Stimulated activated memory B cell treated with anti-CD40 and anti-IgM and Interleukin-4, amounts not matched to agents 10 μg/mL and 1 μg/mL and 100 μg/mL, for 72 hours (primary cell): Measurements from ENCODE around the gene FOXA1.

Experiments
- ATAC-seq: fragments of 150-1000 bp; cut with Tn5 transposase; 2 replicates; pipeline ENCODE4 v1.10.0; 2021
- H3K27ac Mint-ChIP-seq: one replicate; pipeline ENCODE4 v1.8.0; 2022; ENCODE audit warnings: mild to moderate bottlenecking, mixed read lengths
- H3K27me3 Mint-ChIP-seq: one replicate; pipeline ENCODE4 v1.8.0; 2022; ENCODE audit warnings: mixed read lengths
- H3K36me3 Mint-ChIP-seq: one replicate; pipeline ENCODE4 v1.8.0; 2022; ENCODE audit warnings: mixed read lengths
- H3K4me1 Mint-ChIP-seq: one replicate; pipeline ENCODE4 v1.8.0; 2022; ENCODE audit warnings: mixed read lengths
- H3K4me3 Mint-ChIP-seq: one replicate; pipeline ENCODE4 v1.8.0; 2022; ENCODE audit warnings: mild to moderate bottlenecking, moderate library complexity, mixed read lengths
- H3K9me3 Mint-ChIP-seq: one replicate; pipeline ENCODE4 v1.8.0; 2022; ENCODE audit warnings: mixed read lengths

The FOXA1 gene

GRCh38 chr14:37594971-37595808 lies at the start of gene FOXA1, which contains the start of gene TTC6:
Gene FOXA1, minus strand, starts transcription at chr14:37595249. Its CDS starts 277 bp downstream, at chr14:37594972.
Gene TTC6, plus strand, starts transcription at chr14:37595629. Its CDS starts 26,436 bp downstream, at chr14:37622065.
- H3K27ac Mint-ChIP-seq, result no peak within 1 kb of the TSS
- H3K36me3 Mint-ChIP-seq, result no peaks in the 10 kb centered on the region
- H3K9me3 Mint-ChIP-seq, result no peaks in the 10 kb centered on the region
- H3K4me1 Mint-ChIP-seq, result peaks cover 9% of the 10 kb centered on the region
- H3K4me3 Mint-ChIP-seq, result peak within 1 kb of the TSS; percentile 29
- no peak for ATAC-seq
- H3K27me3 Mint-ChIP-seq, result peaks cover 87% of the 10 kb centered on the region

- H3K27ac Mint-ChIP-seq, result no peak overlapping the region
- peaks cover 4% of the 10 kb centered on the region for H3K9me3 Mint-ChIP-seq
- H3K4me3 Mint-ChIP-seq, result no peak overlapping the region
- H3K27me3 Mint-ChIP-seq, result no peaks in the 10 kb centered on the region
- no peak for ATAC-seq
- H3K36me3 Mint-ChIP-seq, result no peaks in the 10 kb centered on the region
- H3K4me1 Mint-ChIP-seq, result no peaks in the 10 kb centered on the region
Observed at GRCh38 chr14:37643701-37644100, 48.7 kb upstream of the FOXA1 start.

DNA sequence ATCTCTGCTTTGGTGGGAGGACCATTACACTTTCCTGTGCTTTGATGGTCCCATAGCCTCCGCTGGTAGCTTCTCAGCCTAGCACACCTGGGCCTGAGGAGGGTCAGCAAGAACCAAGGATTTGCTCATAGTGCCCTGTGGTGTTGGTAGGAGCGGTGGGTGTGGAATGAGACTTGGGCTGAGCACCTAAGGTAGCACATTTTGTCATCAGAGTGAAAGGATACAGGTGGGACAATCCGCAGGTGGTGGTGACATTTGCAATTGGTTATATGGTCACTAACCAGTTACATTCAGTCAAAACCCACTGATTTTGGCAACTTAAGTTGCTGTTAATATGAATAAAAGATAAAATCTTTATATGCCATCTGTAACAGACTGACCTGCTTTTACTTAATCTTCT lies 47.1 kb upstream of the FOXA1 start:
- Mint-ChIP-seq H3K27me3 (no peaks in the 10 kb centered on the region), H3K9me3 (peaks cover 4% of the 10 kb centered on the region), H3K4me1 (no peaks in the 10 kb centered on the region), H3K27ac (no peak overlapping the region), H3K4me3 (no peak overlapping the region), H3K36me3 (no peaks in the 10 kb centered on the region)
- ATAC-seq, result no peak

GRCh38 chr14:37641117-37641516 lies 46.1 kb upstream of the FOXA1 start:
- H3K4me1 Mint-ChIP-seq, result no peaks in the 10 kb centered on the region
- H3K36me3 Mint-ChIP-seq, result no peaks in the 10 kb centered on the region
- H3K9me3 Mint-ChIP-seq, result peaks cover 8% of the 10 kb centered on the region
- no peak for ATAC-seq
- H3K27me3 Mint-ChIP-seq, result no peaks in the 10 kb centered on the region
- no peak overlapping the region for H3K27ac Mint-ChIP-seq
- no peak overlapping the region for H3K4me3 Mint-ChIP-seq

GRCh38 chr14:37638599-37638998 lies 43.5 kb upstream of the FOXA1 start:
- Mint-ChIP-seq H3K27ac (no peak overlapping the region), H3K4me3 (no peak overlapping the region), H3K36me3 (no peaks in the 10 kb centered on the region), H3K9me3 (peaks cover 3% of the 10 kb centered on the region), H3K4me1 (no peaks in the 10 kb centered on the region), H3K27me3 (no peaks in the 10 kb centered on the region)
- ATAC-seq, result no peak

DNA sequence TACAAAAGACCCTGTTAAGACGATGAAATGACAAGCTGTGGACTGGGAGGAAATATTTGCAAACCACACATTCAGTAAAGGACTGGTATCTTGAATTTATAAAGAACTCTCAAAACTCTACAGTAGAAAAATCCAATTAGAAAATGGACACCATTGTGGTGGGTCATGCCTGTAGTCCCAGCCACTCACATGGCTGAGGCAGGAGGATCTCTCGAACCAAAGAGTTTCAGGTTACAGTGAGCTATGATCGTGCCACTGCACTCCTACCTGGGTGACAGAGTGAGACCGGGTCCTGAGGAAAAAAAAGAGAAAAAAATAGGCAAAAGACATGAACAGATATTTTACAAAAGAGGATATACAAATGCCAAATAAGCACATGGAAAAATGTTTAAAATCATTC lies 42.3 kb upstream of the FOXA1 start:
- ATAC-seq, result no peak
- Mint-ChIP-seq H3K36me3 (no peaks in the 10 kb centered on the region), H3K9me3 (peaks cover 3% of the 10 kb centered on the region), H3K27ac (no peak overlapping the region), H3K4me1 (no peaks in the 10 kb centered on the region), H3K4me3 (no peak overlapping the region), H3K27me3 (no peaks in the 10 kb centered on the region)

DNA sequence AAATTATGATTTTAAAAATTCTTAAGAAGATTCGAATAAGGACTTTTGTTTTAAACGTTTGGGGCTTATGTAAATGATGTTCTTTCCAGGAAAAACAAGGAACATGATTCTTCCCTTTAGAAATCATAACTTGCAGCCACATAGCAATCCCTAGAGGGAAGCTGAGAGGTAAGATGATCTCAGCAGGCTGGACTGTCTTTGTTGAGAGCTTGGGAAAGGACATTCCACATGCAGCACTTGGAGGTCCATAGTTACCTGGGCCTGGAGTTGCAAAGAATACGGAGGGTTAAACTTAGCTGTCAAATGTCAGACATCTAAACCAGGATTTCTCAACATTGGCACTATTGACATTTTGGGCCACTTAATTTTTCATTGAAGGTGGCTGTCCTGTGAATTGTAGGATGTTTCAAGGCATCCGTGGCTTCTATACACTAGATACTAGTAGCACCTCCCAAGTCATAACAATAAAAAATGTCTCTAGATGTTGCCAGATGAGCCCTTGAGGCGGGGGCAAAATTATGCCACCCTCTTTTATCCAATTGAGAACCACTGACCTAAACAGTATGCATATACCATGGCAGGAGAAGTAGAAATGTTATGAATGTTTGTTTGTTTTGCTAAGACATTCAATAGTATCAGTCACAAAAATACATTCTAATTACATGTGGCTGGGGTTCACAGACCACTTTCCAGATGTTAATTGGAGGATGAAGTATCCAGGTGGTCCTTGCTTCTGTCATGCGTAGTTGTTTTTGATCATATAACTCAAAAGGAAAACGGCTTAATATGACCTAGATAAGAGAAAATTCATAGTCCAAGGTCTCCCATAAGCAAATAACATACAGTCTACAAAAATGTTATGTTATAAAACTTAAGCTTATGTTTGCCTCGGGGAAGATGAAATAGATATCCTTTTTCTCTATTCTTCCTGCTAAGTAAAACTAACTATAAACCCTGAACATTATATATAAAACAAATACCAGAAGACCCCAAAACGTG lies 30.8 kb upstream of the FOXA1 start:
- Mint-ChIP-seq H3K27ac (no peak overlapping the region), H3K9me3 (peaks cover 10% of the 10 kb centered on the region), H3K36me3 (no peaks in the 10 kb centered on the region), H3K4me3 (no peak overlapping the region), H3K27me3 (peaks cover 13% of the 10 kb centered on the region), H3K4me1 (no peaks in the 10 kb centered on the region)
- ATAC-seq, result no peak

DNA sequence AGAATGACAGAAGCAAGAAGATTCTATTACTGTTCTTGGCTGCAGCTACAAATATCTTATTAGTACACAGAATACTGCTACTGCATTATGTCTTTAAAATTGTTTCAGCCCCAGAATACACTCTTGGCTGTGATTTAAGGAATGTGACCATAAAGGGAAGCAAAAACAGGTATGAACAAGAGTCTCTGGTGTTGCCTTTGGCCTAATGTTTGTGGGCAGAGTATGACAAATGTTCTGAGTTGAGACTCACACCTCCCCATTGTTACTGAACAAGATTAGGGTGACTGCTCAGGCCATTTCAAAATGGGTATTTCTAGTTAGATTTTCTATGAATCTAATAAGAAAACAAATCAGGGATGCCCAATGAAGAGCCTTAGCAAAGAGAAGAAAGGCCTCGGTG lies 28.9 kb upstream of the FOXA1 start:
- H3K9me3 Mint-ChIP-seq, result peaks cover 3% of the 10 kb centered on the region
- no peaks in the 10 kb centered on the region for H3K4me1 Mint-ChIP-seq
- H3K4me3 Mint-ChIP-seq, result no peak overlapping the region
- no peak for ATAC-seq
- peaks cover 19% of the 10 kb centered on the region for H3K27me3 Mint-ChIP-seq
- H3K27ac Mint-ChIP-seq, result no peak overlapping the region
- H3K36me3 Mint-ChIP-seq, result no peaks in the 10 kb centered on the region

DNA sequence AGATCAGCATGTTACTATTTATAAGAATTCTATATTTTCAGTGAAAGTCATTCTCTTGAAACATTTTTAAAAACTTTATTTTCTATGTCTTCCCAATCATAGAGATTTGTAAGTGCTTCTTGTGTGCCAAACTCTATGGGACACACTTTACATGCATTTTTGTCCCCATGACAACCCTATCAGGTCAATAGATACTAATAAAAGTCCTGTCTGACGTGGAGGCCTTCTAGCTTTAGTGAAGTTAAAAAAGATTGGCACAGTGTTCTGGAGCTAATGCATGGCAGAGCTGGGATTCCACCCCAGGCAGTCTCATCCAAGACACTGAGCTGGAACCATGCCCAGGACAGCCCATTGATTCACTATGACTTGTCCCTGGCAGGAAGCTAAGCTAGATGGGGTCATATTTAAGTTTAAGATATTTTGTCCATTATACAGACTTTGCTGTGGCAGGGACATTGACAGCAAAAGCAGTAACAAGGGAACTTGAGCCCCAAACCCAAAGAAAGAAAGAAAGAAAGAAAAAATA lies 28.4 kb upstream of the FOXA1 start:
- no peaks in the 10 kb centered on the region for H3K4me1 Mint-ChIP-seq
- H3K9me3 Mint-ChIP-seq, result peaks cover 3% of the 10 kb centered on the region

GRCh38 chr14:37622231-37622923 lies 27.3 kb upstream of the FOXA1 start:
- Mint-ChIP-seq H3K4me1 (no peaks in the 10 kb centered on the region), H3K4me3 (no peak overlapping the region), H3K9me3 (peaks cover 3% of the 10 kb centered on the region), H3K36me3 (no peaks in the 10 kb centered on the region), H3K27me3 (peaks cover 19% of the 10 kb centered on the region), H3K27ac (no peak overlapping the region)
- ATAC-seq, result no peak

More for the DNA sequence above, 28.4 kb upstream of the FOXA1 start:
- Mint-ChIP-seq H3K36me3 (no peaks in the 10 kb centered on the region), H3K27me3 (peaks cover 19% of the 10 kb centered on the region), H3K27ac (no peak overlapping the region), H3K4me3 (no peak overlapping the region)
- ATAC-seq, result no peak

DNA sequence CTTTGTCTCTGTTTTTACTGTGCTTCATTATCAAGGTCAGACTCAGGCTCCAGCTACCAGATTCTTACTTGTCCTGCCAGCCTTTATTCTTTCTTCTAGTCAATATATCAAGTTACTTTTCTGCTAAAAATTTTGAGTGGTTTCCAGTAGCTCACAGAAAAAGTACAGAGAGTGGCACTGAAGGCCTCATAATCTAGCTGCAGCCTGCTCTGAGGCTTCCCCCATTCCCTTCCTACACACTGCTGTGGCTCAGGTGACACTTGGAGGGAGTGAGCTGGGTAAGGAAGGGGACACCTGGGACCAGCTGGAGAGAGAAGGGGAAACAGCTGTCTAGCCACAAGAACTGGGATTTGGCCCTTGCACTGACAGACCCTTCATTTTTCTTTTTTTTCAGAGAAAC lies 25.8 kb upstream of the FOXA1 start:
- H3K36me3 Mint-ChIP-seq, result no peaks in the 10 kb centered on the region
- ATAC-seq, result no peak
- H3K4me3 Mint-ChIP-seq, result no peak overlapping the region
- no peak overlapping the region for H3K27ac Mint-ChIP-seq
- H3K4me1 Mint-ChIP-seq, result no peaks in the 10 kb centered on the region
- H3K27me3 Mint-ChIP-seq, result peaks cover 19% of the 10 kb centered on the region
- peaks cover 6% of the 10 kb centered on the region for H3K9me3 Mint-ChIP-seq

DNA sequence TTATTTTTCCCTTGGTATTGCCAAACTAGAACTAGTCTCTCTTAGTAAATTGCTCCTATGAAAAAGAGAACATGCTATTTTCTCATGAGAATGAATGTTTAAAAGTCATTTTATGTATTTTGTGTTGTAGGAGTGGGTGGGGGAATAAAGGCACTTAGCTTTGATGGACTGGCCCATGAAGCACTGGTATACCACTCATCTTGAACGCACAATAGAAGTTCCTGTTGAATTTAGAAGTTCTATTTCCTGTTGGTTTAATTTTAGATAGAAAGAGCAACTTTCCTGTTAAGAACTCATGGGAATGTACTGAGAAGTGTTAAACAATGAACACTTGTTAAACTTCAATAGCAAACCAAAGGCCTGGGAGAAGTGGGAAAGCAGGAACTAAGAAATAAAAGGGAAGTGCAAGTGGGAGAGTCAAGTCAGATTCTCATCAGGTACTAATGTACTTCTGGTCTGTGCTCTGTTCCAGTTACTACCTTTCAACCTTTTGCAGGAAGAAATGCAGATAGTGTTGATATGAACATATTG lies 23.5 kb upstream of the FOXA1 start:
- H3K4me3 Mint-ChIP-seq, result no peak overlapping the region
- no peaks in the 10 kb centered on the region for H3K4me1 Mint-ChIP-seq
- H3K9me3 Mint-ChIP-seq, result peaks cover 21% of the 10 kb centered on the region
- no peaks in the 10 kb centered on the region for H3K36me3 Mint-ChIP-seq
- H3K27me3 Mint-ChIP-seq, result peaks cover 19% of the 10 kb centered on the region
- ATAC-seq, result no peak
- no peak overlapping the region for H3K27ac Mint-ChIP-seq

DNA sequence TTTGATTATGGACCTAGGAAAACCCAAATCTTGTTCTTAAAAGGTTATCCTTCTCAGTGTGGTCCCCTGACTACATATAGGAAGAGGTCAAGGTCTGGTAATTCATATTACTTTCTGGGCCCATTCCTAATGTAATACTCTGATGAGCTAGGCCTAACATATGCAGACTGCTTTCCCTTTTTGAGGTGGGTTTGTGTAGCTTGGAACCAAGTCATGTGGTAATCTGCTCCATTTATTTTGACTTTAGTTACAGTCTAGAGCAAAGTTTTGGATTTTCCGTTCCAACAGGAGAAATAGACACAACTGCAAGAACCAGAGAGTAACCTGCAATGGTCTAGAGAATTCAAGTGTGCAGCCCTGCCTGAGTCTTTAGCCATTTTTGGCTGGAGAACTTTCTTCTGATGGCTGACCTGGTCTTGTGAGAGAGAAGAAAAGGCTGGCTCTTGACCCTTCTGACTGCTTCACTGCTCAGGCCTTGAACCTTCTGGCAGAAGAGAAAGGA lies 22.9 kb upstream of the FOXA1 start:
- H3K27ac Mint-ChIP-seq, result no peak overlapping the region
- H3K27me3 Mint-ChIP-seq, result peaks cover 19% of the 10 kb centered on the region
- H3K4me3 Mint-ChIP-seq, result no peak overlapping the region
- no peaks in the 10 kb centered on the region for H3K4me1 Mint-ChIP-seq
- no peaks in the 10 kb centered on the region for H3K36me3 Mint-ChIP-seq
- H3K9me3 Mint-ChIP-seq, result peaks cover 22% of the 10 kb centered on the region
- no peak for ATAC-seq

- H3K9me3 Mint-ChIP-seq, result peaks cover 22% of the 10 kb centered on the region
- H3K36me3 Mint-ChIP-seq, result no peaks in the 10 kb centered on the region
- H3K4me3 Mint-ChIP-seq, result no peak overlapping the region
- no peak for ATAC-seq
- peaks cover 11% of the 10 kb centered on the region for H3K27me3 Mint-ChIP-seq
- no peaks in the 10 kb centered on the region for H3K4me1 Mint-ChIP-seq
- no peak overlapping the region for H3K27ac Mint-ChIP-seq
Observed at GRCh38 chr14:37616853-37617252, 21.8 kb upstream of the FOXA1 start.
